Measurements from ENCODE around the gene FAM43A.

The FAM43A gene

DNA sequence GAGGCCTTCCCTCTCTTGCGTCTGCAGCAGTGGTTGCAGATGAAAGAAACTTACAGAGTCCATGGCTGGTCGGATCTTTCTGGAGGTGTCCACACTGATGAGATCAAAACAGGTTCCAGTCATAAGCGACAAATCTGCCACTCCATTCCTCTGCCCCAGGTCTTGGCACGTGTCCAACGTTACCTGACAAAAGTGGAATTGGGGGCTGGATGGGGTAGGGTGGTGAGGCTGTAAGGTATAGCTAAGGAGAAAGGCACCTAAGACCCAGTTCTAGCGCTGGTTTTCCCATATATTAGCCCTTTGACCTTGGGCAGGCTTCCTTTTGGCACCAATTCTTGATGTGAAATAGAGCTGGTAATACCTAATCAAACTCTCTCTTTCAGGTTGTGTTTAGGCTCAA lies 11.0 kb downstream of the FAM43A start:
- Histone ChIP-seq H3K79me1 (ENCODE audit: low read depth, low read length) (no peaks in the 10 kb centered on the region), H3K18ac (ENCODE audit: low read length) (no peak overlapping the region), H3K4me1 (ENCODE audit: control insufficient read depth in 2 of 2, insufficient read depth in 1 of 2, low read depth in 1 of 2, low read length in 2 of 2) (peaks cover 0 to under 1% of the 10 kb centered on the region in 2 donors), H3K9me3 (replicated peaks in 1 of 2; ENCODE audit: control insufficient read depth in 2 of 2, insufficient read depth in 1 of 2, low read depth in 1 of 2, low read length in 2 of 2) (no peaks in the 10 kb centered on the region), H3K4me3 (ENCODE audit: low read length in 2 of 2) (no peak overlapping the region), H2BK5ac (ENCODE audit: low read length) (no peak overlapping the region), H2BK15ac (ENCODE audit: low read length) (no peak overlapping the region), H4K8ac (ENCODE audit: low read depth, low read length) (no peak overlapping the region), H3K27me3 (ENCODE audit: control insufficient read depth in 3 of 3, insufficient read depth in 3 of 3, low read depth in 1 of 3, low read length in 3 of 3) (peaks cover 0 to 41% (median 0%) of the 10 kb centered on the region in 3 experiments), H2AK5ac (ENCODE audit: low read depth, low read length) (no peak overlapping the region), H2BK120ac (ENCODE audit: low read depth, low read length) (no peak overlapping the region), H3K23ac (ENCODE audit: low read depth, low read length, poor library complexity) (no peak overlapping the region), H3K27ac (replicated peaks; ENCODE audit: low read length) (no peak overlapping the region), H3K4me2 (ENCODE audit: insufficient read depth, low read length, poor library complexity, severe bottlenecking) (no peak overlapping the region), H3K4ac (ENCODE audit: low read length) (no peak overlapping the region), H4K91ac (ENCODE audit: low read depth, low read length, poor library complexity) (no peak overlapping the region), H3K36me3 (replicated peaks in 1 of 2; ENCODE audit: control insufficient read depth in 2 of 2, insufficient read depth in 2 of 2, low read length in 2 of 2) (no peaks in the 10 kb centered on the region), H3K14ac (ENCODE audit: low read length) (no peak overlapping the region), H2BK12ac (ENCODE audit: low read length) (no peak overlapping the region), H3K9ac (ENCODE audit: low read depth, low read length, poor library complexity) (no peak overlapping the region), H2AFZ (ENCODE audit: low read length) (no peak overlapping the region)
- no peak for DNase-seq (ENCODE audit: low spot score)
- WGBS, 2 donors (ENCODE audit: extremely low coverage in 2 of 2, insufficient read length in 2 of 2, insufficient replicate concordance in 1 of 2), result no CpG with 5 or more reads among the region's 6 CpGs

DNA sequence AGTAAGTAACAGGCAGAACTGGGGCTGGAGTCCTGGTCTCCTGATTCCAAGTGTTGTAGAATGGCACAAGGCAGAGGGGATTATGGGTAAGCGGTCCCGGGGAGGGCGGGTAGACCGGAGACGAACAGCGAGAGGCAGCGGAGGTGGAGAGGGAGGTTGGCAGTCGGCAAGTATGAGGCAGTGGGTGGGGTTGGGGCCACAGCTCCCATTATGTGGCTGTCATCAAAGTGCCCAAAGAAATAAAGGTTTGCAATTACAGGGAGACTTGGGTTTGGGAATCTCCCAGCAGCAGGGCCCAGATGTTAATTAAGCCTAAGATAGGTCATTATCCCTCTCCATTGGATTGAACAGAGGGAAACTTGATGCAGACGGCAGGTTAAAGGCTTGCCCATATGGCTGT lies 16.9 kb downstream of the FAM43A start:
- Histone ChIP-seq H3K79me1 (ENCODE audit: low read depth, low read length) (no peaks in the 10 kb centered on the region), H3K18ac (ENCODE audit: low read length) (no peak overlapping the region), H2AFZ (ENCODE audit: low read length) (no peak overlapping the region), H3K4me2 (ENCODE audit: insufficient read depth, low read length, poor library complexity, severe bottlenecking) (no peak overlapping the region), H4K91ac (ENCODE audit: low read depth, low read length, poor library complexity) (no peak overlapping the region), H2BK12ac (ENCODE audit: low read length) (no peak overlapping the region), H2BK5ac (ENCODE audit: low read length) (no peak overlapping the region), H3K9ac (ENCODE audit: low read depth, low read length, poor library complexity) (no peak overlapping the region), H3K23ac (ENCODE audit: low read depth, low read length, poor library complexity) (no peak overlapping the region), H3K27me3 (ENCODE audit: control insufficient read depth in 3 of 3, insufficient read depth in 3 of 3, low read depth in 1 of 3, low read length in 3 of 3) (peaks cover 0 to 29% (median 0%) of the 10 kb centered on the region in 3 experiments), H3K4me1 (ENCODE audit: control insufficient read depth in 2 of 2, insufficient read depth in 1 of 2, low read depth in 1 of 2, low read length in 2 of 2) (peaks cover 0 to 5% of the 10 kb centered on the region in 2 donors), H3K4ac (ENCODE audit: low read length) (no peak overlapping the region), H3K14ac (ENCODE audit: low read length) (no peak overlapping the region), H3K4me3 (ENCODE audit: low read length in 2 of 2) (no peak overlapping the region), H3K9me3 (replicated peaks in 1 of 2; ENCODE audit: control insufficient read depth in 2 of 2, insufficient read depth in 1 of 2, low read depth in 1 of 2, low read length in 2 of 2) (no peaks in the 10 kb centered on the region), H3K27ac (replicated peaks; ENCODE audit: low read length) (no peak overlapping the region), H2BK120ac (ENCODE audit: low read depth, low read length) (no peak overlapping the region), H3K36me3 (replicated peaks in 1 of 2; ENCODE audit: control insufficient read depth in 2 of 2, insufficient read depth in 2 of 2, low read length in 2 of 2) (no peaks in the 10 kb centered on the region), H4K8ac (ENCODE audit: low read depth, low read length) (no peak overlapping the region), H2BK15ac (ENCODE audit: low read length) (no peak overlapping the region), H2AK5ac (ENCODE audit: low read depth, low read length) (peak overlapping the region; percentile 85)
- whole genome bisulfite sequencing, 2 donors (ENCODE audit: extremely low coverage in 2 of 2, insufficient read length in 2 of 2, insufficient replicate concordance in 1 of 2), result no CpG with 5 or more reads among the region's 9 CpGs
- no peak for DNase-seq (ENCODE audit: low spot score)

DNA sequence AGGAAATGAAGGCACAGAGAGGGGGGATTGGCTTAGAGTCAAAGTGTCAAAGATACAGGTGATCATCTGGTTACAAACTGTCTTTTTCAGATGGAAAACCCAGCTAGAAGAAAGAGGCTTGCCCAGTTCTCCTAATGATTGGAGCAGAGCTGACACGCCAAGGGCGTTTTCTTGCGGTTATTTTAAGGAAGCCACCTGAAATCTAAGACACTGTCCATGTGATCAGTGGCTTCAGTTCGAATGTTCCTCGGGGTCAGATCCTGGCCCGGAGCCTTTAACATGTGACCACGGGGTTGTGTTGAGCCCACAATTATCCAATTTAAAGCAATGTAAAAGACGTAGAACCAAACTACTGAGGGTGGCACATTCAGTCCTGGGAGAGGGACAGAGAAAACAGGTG lies 19.5 kb downstream of the FAM43A start:
- no peaks in the 10 kb centered on the region for H3K36me3 ChIP-seq (replicated peaks in 1 of 2; ENCODE audit: control insufficient read depth in 2 of 2, insufficient read depth in 2 of 2, low read length in 2 of 2)
- H3K9ac ChIP-seq (ENCODE audit: low read depth, low read length, poor library complexity), result no peak overlapping the region
- H2AFZ ChIP-seq (ENCODE audit: low read length), result no peak overlapping the region
- H2BK15ac ChIP-seq (ENCODE audit: low read length), result no peak overlapping the region
- no peak overlapping the region for H3K18ac ChIP-seq (ENCODE audit: low read length)
- H2BK120ac ChIP-seq (ENCODE audit: low read depth, low read length), result no peak overlapping the region
- no peak overlapping the region for H3K4me2 ChIP-seq (ENCODE audit: insufficient read depth, low read length, poor library complexity, severe bottlenecking)
- peaks cover 0 to 5% of the 10 kb centered on the region in 2 donors for H3K4me1 ChIP-seq (ENCODE audit: control insufficient read depth in 2 of 2, insufficient read depth in 1 of 2, low read depth in 1 of 2, low read length in 2 of 2)
- H3K9me3 ChIP-seq (replicated peaks in 1 of 2; ENCODE audit: control insufficient read depth in 2 of 2, insufficient read depth in 1 of 2, low read depth in 1 of 2, low read length in 2 of 2), result peaks cover 0 to 3% of the 10 kb centered on the region in 2 donors
- H3K79me1 ChIP-seq (ENCODE audit: low read depth, low read length), result no peaks in the 10 kb centered on the region
- no peak overlapping the region for H4K91ac ChIP-seq (ENCODE audit: low read depth, low read length, poor library complexity)
- no peak overlapping the region for H3K4ac ChIP-seq (ENCODE audit: low read length)
- no peak overlapping the region for H2AK5ac ChIP-seq (ENCODE audit: low read depth, low read length)
- DNase-seq (ENCODE audit: low spot score), result no peak
- no peak overlapping the region for H3K14ac ChIP-seq (ENCODE audit: low read length)
- no CpG with 5 or more reads among the region's 8 CpGs for WGBS, 2 donors (ENCODE audit: extremely low coverage in 2 of 2, insufficient read length in 2 of 2, insufficient replicate concordance in 1 of 2)
- no peak overlapping the region for H3K4me3 ChIP-seq (ENCODE audit: low read length in 2 of 2)
- no peak overlapping the region for H2BK5ac ChIP-seq (ENCODE audit: low read length)
- H3K27ac ChIP-seq (replicated peaks; ENCODE audit: low read length), result no peak overlapping the region
- peaks cover 0 to 26% (median 0%) of the 10 kb centered on the region in 3 experiments for H3K27me3 ChIP-seq (ENCODE audit: control insufficient read depth in 3 of 3, insufficient read depth in 3 of 3, low read depth in 1 of 3, low read length in 3 of 3)
- no peak overlapping the region for H2BK12ac ChIP-seq (ENCODE audit: low read length)
- no peak overlapping the region for H3K23ac ChIP-seq (ENCODE audit: low read depth, low read length, poor library complexity)
- no peak overlapping the region for H4K8ac ChIP-seq (ENCODE audit: low read depth, low read length)

DNA sequence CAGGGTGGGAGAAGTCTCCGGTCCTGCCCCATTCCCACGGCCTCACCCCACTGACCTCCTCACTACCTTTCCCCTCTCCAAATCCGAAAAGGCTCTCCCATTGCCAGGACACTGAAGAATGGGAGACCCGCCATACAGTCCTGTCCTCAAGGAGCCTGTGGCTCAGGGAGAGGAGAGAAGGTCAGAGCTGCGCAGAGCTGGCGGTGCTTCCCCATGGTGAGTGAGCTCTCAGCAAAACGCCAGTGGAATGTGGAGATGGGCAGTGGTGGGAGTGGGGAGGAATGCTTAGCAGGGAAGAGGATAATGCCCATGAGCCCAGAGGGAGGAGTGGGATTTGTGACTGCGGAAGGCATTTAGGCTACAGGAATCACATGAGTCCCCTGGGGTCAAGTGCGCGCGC lies 20.1 kb downstream of the FAM43A start:
- no peak overlapping the region for H2AK5ac ChIP-seq (ENCODE audit: low read depth, low read length)
- H4K91ac ChIP-seq (ENCODE audit: low read depth, low read length, poor library complexity), result no peak overlapping the region
- H3K27me3 ChIP-seq (ENCODE audit: control insufficient read depth in 3 of 3, insufficient read depth in 3 of 3, low read depth in 1 of 3, low read length in 3 of 3), result peaks cover 0 to 26% (median 0%) of the 10 kb centered on the region in 3 experiments
- no peak overlapping the region for H2BK15ac ChIP-seq (ENCODE audit: low read length)
- H3K9ac ChIP-seq (ENCODE audit: low read depth, low read length, poor library complexity), result no peak overlapping the region
- no peak overlapping the region for H3K4me2 ChIP-seq (ENCODE audit: insufficient read depth, low read length, poor library complexity, severe bottlenecking)
- no peaks in the 10 kb centered on the region for H3K36me3 ChIP-seq (replicated peaks in 1 of 2; ENCODE audit: control insufficient read depth in 2 of 2, insufficient read depth in 2 of 2, low read length in 2 of 2)
- no peak overlapping the region for H3K14ac ChIP-seq (ENCODE audit: low read length)
- H3K27ac ChIP-seq (replicated peaks; ENCODE audit: low read length), result no peak overlapping the region
- H3K18ac ChIP-seq (ENCODE audit: low read length), result peak overlapping the region; percentile 55
- H2BK120ac ChIP-seq (ENCODE audit: low read depth, low read length), result no peak overlapping the region
- peaks cover 0 to 5% of the 10 kb centered on the region in 2 donors for H3K4me1 ChIP-seq (ENCODE audit: control insufficient read depth in 2 of 2, insufficient read depth in 1 of 2, low read depth in 1 of 2, low read length in 2 of 2)
- no peak overlapping the region for H3K23ac ChIP-seq (ENCODE audit: low read depth, low read length, poor library complexity)
- H2BK5ac ChIP-seq (ENCODE audit: low read length), result no peak overlapping the region
- no peak overlapping the region for H2BK12ac ChIP-seq (ENCODE audit: low read length)
- no peak overlapping the region for H2AFZ ChIP-seq (ENCODE audit: low read length)
- H3K4ac ChIP-seq (ENCODE audit: low read length), result no peak overlapping the region
- WGBS, 2 donors (ENCODE audit: extremely low coverage in 2 of 2, insufficient read length in 2 of 2, insufficient replicate concordance in 1 of 2), result no CpG with 5 or more reads among the region's 11 CpGs
- no peak overlapping the region for H4K8ac ChIP-seq (ENCODE audit: low read depth, low read length)
- H3K79me1 ChIP-seq (ENCODE audit: low read depth, low read length), result no peaks in the 10 kb centered on the region
- no peak overlapping the region for H3K4me3 ChIP-seq (ENCODE audit: low read length in 2 of 2)
- peaks cover 0 to 3% of the 10 kb centered on the region in 2 donors for H3K9me3 ChIP-seq (replicated peaks in 1 of 2; ENCODE audit: control insufficient read depth in 2 of 2, insufficient read depth in 1 of 2, low read depth in 1 of 2, low read length in 2 of 2)
- no peak for DNase-seq (ENCODE audit: low spot score)
